Ishikawa (cell line): ENCODE results near the gene COMT.

Experiments used
- CEBPB ChIP-seq: IDR thresholded peaks from 2 replicates; pipeline ENCODE4 v1.6.1; 2012
- EP300 ChIP-seq: IDR thresholded peaks from 2 replicates; pipeline ENCODE4 v1.6.1; 2012; ENCODE audit warnings: borderline replicate concordance
- MAX ChIP-seq: IDR thresholded peaks from 2 replicates; pipeline ENCODE4 v1.6.1; 2012
- TAF1 ChIP-seq: IDR thresholded peaks from 2 replicates; pipeline ENCODE4 v1.6.1; 2012; ENCODE audit warnings: low read depth, mild to moderate bottlenecking

- TF ChIP-seq MAX (peak; percentile 38), CEBPB (no peak), TAF1 (peak; percentile 67), EP300 (no peak)
Observed at GRCh38 chr22:19986410-19987341, 45.1 kb downstream of the COMT start.
